ENCODE measurements around the gene RAB3D.
A peak's percentile ranks its signal among the peaks of the same experiment; 100 is the strongest.
"Not testable (repeated sequence)": the region's sequence is repeated elsewhere in the genome, so short reads cannot be mapped to it uniquely, and the experiment has no call there.

The RAB3D gene

GRCh38 chr19:11379857-11380350, 40.4 kb upstream of the RAB3D start:
- no peaks in the 10 kb centered on the region for H3K27me3 ChIP-seq (ENCODE audit: low read length)
- no peak overlapping the region for H2AFZ ChIP-seq (ENCODE audit: low read depth, low read length, severe bottlenecking)
- no peaks in the 10 kb centered on the region for H3K9me2 ChIP-seq (replicated peaks; ENCODE audit: insufficient read depth, low read length)
- no peaks in the 10 kb centered on the region for H3K9me3 ChIP-seq (ENCODE audit: insufficient read depth, low read length)
- peaks cover 9% of the 10 kb centered on the region; the same call in 1 of the 2 replicates for H3K79me2 ChIP-seq (ENCODE audit: insufficient read depth, low read length)
- TF ChIP-seq EZH2phosphoT487 (conservative IDR thresholded peaks at IDR 0.05; ENCODE audit: low read length) (no peak), CTCF (IDR thresholded peaks at IDR 0.05; ENCODE audit: insufficient read depth, low read length, poor library complexity, severe bottlenecking) (no peak)
- no peaks in the 10 kb centered on the region for H4K20me1 ChIP-seq (ENCODE audit: low read depth, low read length)
- peak overlapping the region; percentile 81 for H3K9ac ChIP-seq (ENCODE audit: low read length)
- H3K27ac ChIP-seq (ENCODE audit: low read depth, low read length): peak overlapping the region; percentile 91
- H3K4me3 ChIP-seq (ENCODE audit: insufficient read depth, low read length, poor library complexity, severe bottlenecking): peak overlapping the region; percentile 74
- no peaks in the 10 kb centered on the region for H3K36me3 ChIP-seq (ENCODE audit: low read length)
- peaks cover 26% of the 10 kb centered on the region for H3F3A ChIP-seq (ENCODE audit: insufficient read depth)
- peak overlapping the region; percentile 87 for H3K4me2 ChIP-seq (ENCODE audit: low read depth, low read length, poor library complexity, severe bottlenecking)

GRCh38 chr19:11379269-11379845, 39.9 kb upstream of the RAB3D start:
- H3F3A ChIP-seq (ENCODE audit: insufficient read depth): peaks cover 26% of the 10 kb centered on the region
- not testable (repeated sequence) for H2AFZ ChIP-seq (ENCODE audit: low read depth, low read length, severe bottlenecking); H3K79me2 ChIP-seq (ENCODE audit: insufficient read depth, low read length); H3K9me2 ChIP-seq (replicated peaks; ENCODE audit: insufficient read depth, low read length); H3K27ac ChIP-seq (ENCODE audit: low read depth, low read length); H3K4me2 ChIP-seq (ENCODE audit: low read depth, low read length, poor library complexity, severe bottlenecking); H3K36me3 ChIP-seq (ENCODE audit: low read length); H3K9me3 ChIP-seq (ENCODE audit: insufficient read depth, low read length); H3K27me3 ChIP-seq (ENCODE audit: low read length); H4K20me1 ChIP-seq (ENCODE audit: low read depth, low read length); H3K9ac ChIP-seq (ENCODE audit: low read length); H3K4me3 ChIP-seq (ENCODE audit: insufficient read depth, low read length, poor library complexity, severe bottlenecking)

- H4K20me1 ChIP-seq (ENCODE audit: low read depth, low read length): no peaks in the 10 kb centered on the region
- peaks cover 9% of the 10 kb centered on the region; the same call in 1 of the 2 replicates for H3K79me2 ChIP-seq (ENCODE audit: insufficient read depth, low read length)
- H3K9me2 ChIP-seq (replicated peaks; ENCODE audit: insufficient read depth, low read length): no peaks in the 10 kb centered on the region
- no peak overlapping the region for H3K4me3 ChIP-seq (ENCODE audit: insufficient read depth, low read length, poor library complexity, severe bottlenecking)
- no peak overlapping the region for H3K9ac ChIP-seq (ENCODE audit: low read length)
- no peak overlapping the region for H3K4me2 ChIP-seq (ENCODE audit: low read depth, low read length, poor library complexity, severe bottlenecking)
- H3K36me3 ChIP-seq (ENCODE audit: low read length): no peaks in the 10 kb centered on the region
- no peak overlapping the region for H2AFZ ChIP-seq (ENCODE audit: low read depth, low read length, severe bottlenecking)
- TF ChIP-seq CTCF (IDR thresholded peaks at IDR 0.05; ENCODE audit: insufficient read depth, low read length, poor library complexity, severe bottlenecking) (peak; percentile 45), EZH2phosphoT487 (conservative IDR thresholded peaks at IDR 0.05; ENCODE audit: low read length) (no peak)
- no peaks in the 10 kb centered on the region for H3K9me3 ChIP-seq (ENCODE audit: insufficient read depth, low read length)
- peak overlapping the region; percentile 19; the same call in 1 of the 2 replicates for H3K27ac ChIP-seq (ENCODE audit: low read depth, low read length)
- no peaks in the 10 kb centered on the region for H3K27me3 ChIP-seq (ENCODE audit: low read length)
- peaks cover 26% of the 10 kb centered on the region for H3F3A ChIP-seq (ENCODE audit: insufficient read depth)
Observed at GRCh38 chr19:11378319-11379189, 39.1 kb upstream of the RAB3D start.

All from SU-DHL-6 (cell line).